LNCaP clone FGC (cell line): ENCODE measurements around the gene CC2D1A.

ENCODE experiments used
- DNase-seq: peaks from one replicate; pipeline ENCODE4 v3.0.0-alpha.2; 2011; ENCODE audit warnings: low read depth
- H3K4me3 ChIP-seq: 2 replicates; pipeline ENCODE4 v1.5.1; 2011; ENCODE audit warnings: mild to moderate bottlenecking, low read depth, low read length, control low read depth
- TF ChIP-seq, protein P1 (sequence below): IDR thresholded peaks from 2 replicates; pipeline ENCODE4 v1.5.1; 2012; ENCODE audit warnings: mild to moderate bottlenecking; ENCODE audit not compliant: control insufficient read depth, insufficient read depth; ENCODE audit errors: extremely low read depth

Gene CC2D1A

DNA sequence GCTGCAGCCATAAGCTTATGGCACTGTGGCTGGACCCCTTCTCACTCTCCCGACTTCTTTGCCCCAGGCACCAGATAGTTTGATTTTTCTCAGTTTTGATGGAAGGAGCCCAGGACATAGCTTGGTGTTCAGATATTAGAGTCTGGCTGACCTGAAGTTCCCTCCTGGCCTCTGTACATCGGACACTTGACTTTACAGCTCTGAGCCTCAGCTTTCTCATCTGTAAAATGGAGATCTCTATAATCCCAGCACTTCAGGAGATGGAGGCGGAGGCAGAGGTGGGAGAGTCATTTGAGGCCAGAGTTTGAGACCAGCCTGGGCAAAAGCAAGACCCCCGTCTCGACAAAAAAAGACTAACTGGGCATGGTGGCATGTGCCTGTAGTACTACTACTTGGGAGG is 909 bp downstream of the CC2D1A start:
- TF ChIP-seq, protein P1, sequence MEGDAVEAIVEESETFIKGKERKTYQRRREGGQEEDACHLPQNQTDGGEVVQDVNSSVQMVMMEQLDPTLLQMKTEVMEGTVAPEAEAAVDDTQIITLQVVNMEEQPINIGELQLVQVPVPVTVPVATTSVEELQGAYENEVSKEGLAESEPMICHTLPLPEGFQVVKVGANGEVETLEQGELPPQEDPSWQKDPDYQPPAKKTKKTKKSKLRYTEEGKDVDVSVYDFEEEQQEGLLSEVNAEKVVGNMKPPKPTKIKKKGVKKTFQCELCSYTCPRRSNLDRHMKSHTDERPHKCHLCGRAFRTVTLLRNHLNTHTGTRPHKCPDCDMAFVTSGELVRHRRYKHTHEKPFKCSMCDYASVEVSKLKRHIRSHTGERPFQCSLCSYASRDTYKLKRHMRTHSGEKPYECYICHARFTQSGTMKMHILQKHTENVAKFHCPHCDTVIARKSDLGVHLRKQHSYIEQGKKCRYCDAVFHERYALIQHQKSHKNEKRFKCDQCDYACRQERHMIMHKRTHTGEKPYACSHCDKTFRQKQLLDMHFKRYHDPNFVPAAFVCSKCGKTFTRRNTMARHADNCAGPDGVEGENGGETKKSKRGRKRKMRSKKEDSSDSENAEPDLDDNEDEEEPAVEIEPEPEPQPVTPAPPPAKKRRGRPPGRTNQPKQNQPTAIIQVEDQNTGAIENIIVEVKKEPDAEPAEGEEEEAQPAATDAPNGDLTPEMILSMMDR, result no peak
- peak overlapping the region; percentile 89 for H3K4me3 ChIP-seq
- no peak for DNase-seq

DNA sequence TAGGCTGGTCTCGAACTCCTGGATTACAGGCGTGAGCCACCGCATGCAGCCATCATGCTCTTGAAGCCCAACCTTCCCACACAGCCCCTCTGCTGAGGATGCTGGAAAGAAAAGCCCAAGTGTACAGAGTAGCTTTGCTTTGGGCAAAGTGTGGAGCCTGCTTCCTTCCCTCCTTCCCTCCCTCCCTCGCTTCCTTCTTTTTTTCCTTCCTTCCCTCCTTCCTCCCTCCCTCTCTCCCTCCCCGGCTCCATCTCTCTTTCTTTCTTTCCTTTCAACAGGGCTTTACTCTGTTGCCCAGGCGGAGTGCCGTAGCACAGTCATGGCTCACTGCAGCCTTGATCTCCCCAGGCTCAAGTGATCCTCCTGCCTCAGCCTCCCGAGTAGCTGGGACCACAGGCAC is 2.7 kb downstream of the CC2D1A start:
- DNase-seq, result no peak
- H3K4me3 ChIP-seq, result no peak overlapping the region
- TF ChIP-seq, protein P1, result no peak

DNA sequence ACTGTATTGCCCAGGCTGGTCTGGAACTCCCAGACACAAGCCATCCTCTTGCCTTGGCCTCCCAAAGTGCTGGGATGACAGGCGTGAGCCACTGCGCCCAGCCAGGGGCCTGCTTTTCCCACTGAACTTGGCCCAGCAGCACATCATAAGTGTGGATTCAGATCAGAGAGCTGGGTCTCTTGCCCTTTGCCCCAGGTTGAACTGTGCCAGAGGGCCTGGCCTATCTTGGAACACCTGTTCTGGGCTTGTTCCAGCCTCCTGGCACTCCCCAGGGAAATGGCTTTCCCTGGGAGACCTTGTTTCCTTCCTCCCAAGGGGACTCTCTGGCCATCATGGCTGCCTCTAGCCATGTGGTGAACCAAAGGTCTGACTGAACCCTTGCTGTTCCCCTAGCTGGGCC is 3.4 kb downstream of the CC2D1A start:
- TF ChIP-seq, protein P1, result no peak
- no peak overlapping the region for H3K4me3 ChIP-seq
- no peak for DNase-seq

DNA sequence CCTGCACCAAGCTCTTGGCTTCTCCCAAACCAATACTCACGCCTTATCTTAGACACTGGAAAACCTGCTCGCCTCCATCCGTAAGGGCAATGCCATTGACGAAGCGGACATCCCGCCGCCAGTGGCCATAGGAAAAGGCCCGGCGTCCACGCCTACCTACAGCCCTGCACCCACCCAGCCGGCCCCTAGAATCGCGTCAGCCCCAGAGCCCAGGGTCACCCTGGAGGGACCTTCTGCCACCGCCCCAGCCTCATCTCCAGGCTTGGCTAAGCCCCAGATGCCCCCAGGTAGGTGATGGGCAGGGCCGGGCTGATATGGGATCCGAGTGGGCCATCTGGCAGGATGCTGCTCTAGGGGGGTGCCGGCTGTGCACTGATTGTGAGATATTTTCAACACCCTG is 7.4 kb downstream of the CC2D1A start:
- DNase-seq, result no peak
- H3K4me3 ChIP-seq, result no peak overlapping the region
- TF ChIP-seq, protein P1, result no peak

DNA sequence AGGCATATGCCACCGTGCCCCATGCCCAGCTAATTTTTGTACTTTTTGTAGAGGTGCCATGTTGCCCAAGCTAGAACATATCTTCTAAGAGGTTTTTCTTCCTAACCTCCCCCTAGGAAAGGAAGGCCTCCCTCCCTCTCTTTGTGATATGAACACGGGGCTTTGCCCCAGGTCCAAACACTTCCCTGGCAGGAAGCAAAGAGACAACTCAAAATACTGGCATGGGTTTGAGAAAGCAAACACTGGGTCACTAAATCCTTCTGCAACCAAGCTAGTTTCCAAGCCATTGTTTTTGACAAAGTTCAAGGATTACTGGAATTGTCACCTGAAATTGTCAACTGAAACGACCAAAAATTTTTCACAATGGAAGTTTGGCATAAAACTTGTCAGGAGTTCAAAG is 8.8 kb downstream of the CC2D1A start:
- H3K4me3 ChIP-seq, result no peak overlapping the region
- TF ChIP-seq, protein P1, result no peak
- DNase-seq, result no peak

DNA sequence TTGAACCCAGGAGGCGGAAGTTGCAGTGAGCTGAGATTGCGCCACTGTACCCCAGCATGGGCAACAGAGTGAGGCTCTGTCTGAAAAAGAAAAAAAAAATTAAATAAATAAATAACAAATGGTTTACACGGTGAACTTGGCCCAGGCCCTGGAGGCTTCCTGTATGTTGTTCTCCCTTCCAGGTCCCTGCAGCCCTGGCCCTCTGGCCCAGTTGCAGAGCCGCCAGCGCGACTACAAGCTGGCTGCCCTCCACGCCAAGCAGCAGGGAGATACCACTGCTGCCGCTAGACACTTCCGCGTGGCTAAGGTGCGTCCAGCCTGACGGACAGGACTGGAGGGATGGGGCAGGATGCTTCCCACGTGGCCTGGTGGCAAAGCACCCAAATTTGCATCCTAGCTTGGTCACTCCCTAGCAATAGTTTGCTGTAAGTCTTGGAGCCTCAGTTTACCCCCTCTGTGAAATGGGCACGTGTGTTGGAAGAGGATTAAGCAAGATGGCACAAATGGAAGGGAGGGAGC is 11.9 kb downstream of the CC2D1A start:
- TF ChIP-seq, protein P1, result no peak
- no peak overlapping the region for H3K4me3 ChIP-seq
- DNase-seq, result no peak

DNA sequence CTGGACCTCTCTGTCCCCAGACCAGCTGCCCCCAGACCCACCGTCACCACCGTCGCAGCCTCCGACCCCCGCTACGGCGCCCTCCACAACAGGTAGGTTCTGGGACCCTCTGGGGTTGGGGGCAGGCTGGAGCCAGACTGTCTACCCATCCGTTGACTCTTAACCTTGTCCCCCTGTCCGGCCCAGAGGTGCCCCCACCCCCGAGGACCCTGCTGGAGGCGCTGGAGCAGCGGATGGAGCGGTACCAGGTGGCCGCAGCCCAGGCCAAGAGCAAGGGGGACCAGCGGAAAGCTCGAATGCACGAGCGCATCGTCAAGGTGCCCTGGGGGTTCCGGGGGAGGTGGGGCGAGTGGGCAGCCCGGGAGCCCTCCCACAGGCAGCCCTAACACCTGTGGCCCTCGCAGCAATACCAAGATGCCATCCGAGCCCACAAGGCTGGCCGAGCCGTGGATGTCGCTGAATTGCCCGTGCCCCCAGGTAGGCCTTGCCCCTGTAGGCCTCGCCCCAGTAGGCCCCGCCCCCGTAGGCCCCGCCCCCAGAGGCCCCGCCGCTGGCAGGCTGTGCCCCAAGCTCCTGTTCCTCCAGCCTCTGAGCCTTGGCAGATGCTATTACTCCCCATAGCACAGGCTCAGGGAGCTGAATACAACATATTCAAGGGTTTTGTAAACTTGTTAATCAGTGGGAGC is 12.9 kb downstream of the CC2D1A start:
- no peak overlapping the region for H3K4me3 ChIP-seq
- TF ChIP-seq, protein P1, result no peak
- no peak for DNase-seq
